Suprapubic skin (tissue), 4 donors: ENCODE measurements around the gene DYNC2LI1. TPM values are rescaled to one million over a fixed set of nuclear protein-coding genes. Genes with fewer than 3 reads are reported as not detected.

Source experiments
- DNase-seq, 2 donors: peaks; one replicate each; pipeline ENCODE4 v3.0.0-alpha.2; 2019; ENCODE audit warnings: low spot score in 2 of 2
- H3K27ac ChIP-seq: fragments of 200-600 bp; sonication (generic); one replicate; pipeline ENCODE4 v1.5.1; 2019
- H3K27me3 ChIP-seq: fragments of 200-600 bp; sonication (generic); one replicate; pipeline ENCODE4 v1.5.1; 2019
- H3K36me3 ChIP-seq: fragments of 200-600 bp; sonication (generic); one replicate; pipeline ENCODE4 v1.5.1; 2019
- H3K4me1 ChIP-seq: fragments of 200-600 bp; sonication (generic); one replicate; pipeline ENCODE4 v1.5.1; 2019
- H3K4me3 ChIP-seq: fragments of 200-600 bp; sonication (generic); one replicate; pipeline ENCODE4 v1.5.1; 2019; ENCODE audit warnings: mild to moderate bottlenecking
- H3K9me3 ChIP-seq: fragments of 200-600 bp; sonication (generic); one replicate; pipeline ENCODE4 v1.5.1; 2019
- CTCF ChIP-seq, 2 donors: fragments of 200-600 bp in 1 of 2; fragments of 450-650 bp in 1 of 2; sonication (generic) in 1 of 2; IDR thresholded peaks; one replicate each; pipeline ENCODE4 v1.5.1; 2016 to 2019; ENCODE audit warnings: antibody characterized with exemption in 2 of 2, mild to moderate bottlenecking in 1 of 2, moderate library complexity in 1 of 2
- EP300 ChIP-seq: sonication (generic); formaldehyde crosslinking; IDR thresholded peaks from one replicate; pipeline ENCODE4 v1.6.1; 2017; ENCODE audit warnings: antibody characterized with exemption
- POLR2A ChIP-seq, 2 donors: fragments of 450-650 bp; IDR thresholded peaks; one replicate each; pipeline ENCODE4 v1.6.1; 2017; ENCODE audit warnings: antibody characterized with exemption in 2 of 2, mild to moderate bottlenecking in 2 of 2, moderate library complexity in 2 of 2
- POLR2AphosphoS5 ChIP-seq, 3 donors: sonication (generic); formaldehyde crosslinking; IDR thresholded peaks; one replicate each; pipeline ENCODE4 v1.6.1; 2017; ENCODE audit warnings: antibody characterized with exemption in 3 of 3
- WGBS: methylation state at CpG from one replicate; pipeline ENCODE4 v1.1.5; 2018; 5-methylcytosine and 5-hydroxymethylcytosine counted together
- total RNA-seq, 4 donors: library from RNA; depleted of rRNA; stranded (reverse); fragments of >200 nt; gene quantifications; one replicate each; pipeline ENCODE4 v1.1.0, GENCODE V29; 2016

The DYNC2LI1 gene
- total RNA-seq, 4 donors from 2014 or later: 9.8 to 48.9 (median 21.2) TPM

DNA sequence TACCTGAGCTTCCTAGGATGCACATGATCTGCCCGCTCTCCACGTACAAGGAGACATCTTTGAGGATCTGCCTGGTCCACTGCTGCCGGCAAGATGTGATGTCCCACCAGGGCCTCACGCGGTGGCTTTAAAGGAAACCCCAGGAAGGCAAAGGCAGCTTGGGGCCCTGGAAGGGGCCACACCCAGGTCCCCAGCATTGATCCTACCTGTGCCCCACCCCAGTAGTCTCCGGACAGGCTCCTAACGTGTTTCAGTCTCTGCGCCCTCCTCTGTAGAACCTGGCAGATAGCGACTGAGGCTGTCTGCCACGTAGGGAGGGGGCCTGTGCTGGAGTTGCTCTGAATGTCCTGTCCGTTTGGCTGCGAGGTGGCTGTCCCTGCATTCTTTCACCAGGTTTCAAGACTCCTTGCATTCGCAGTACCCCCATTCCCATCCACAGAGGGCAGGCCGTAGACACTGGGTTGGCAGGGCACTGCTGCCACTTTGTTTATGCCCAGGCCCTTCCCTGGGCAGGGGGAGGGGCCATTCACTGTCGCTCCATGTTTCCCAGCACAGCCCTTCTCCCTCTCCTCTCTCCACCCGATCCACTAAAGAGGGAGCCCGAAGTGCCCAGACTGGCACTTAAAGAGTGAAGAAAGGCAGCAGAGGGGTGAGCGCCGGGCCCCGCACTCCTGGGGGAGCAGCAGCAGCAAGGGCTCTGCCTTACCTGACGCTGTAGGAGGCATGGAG is 64.2 kb downstream of the DYNC2LI1 start:
- no peak overlapping the region for H3K4me3 ChIP-seq
- H3K27me3 ChIP-seq: no peaks in the 10 kb centered on the region
- H3K9me3 ChIP-seq: no peaks in the 10 kb centered on the region
- WGBS: 93% methylated on average over 15 of the region's 21 CpGs
- no peaks in the 10 kb centered on the region for H3K4me1 ChIP-seq
- H3K27ac ChIP-seq: no peak overlapping the region
- H3K36me3 ChIP-seq: no peaks in the 10 kb centered on the region
- no peak for DNase-seq
- TF ChIP-seq EP300 (no peak), POLR2AphosphoS5 (IDR thresholded peaks at IDR 0.05) (no peak), POLR2A (IDR thresholded peaks at IDR 0.05) (no peak), CTCF (IDR thresholded peaks at IDR 0.05) (no peak)

DNA sequence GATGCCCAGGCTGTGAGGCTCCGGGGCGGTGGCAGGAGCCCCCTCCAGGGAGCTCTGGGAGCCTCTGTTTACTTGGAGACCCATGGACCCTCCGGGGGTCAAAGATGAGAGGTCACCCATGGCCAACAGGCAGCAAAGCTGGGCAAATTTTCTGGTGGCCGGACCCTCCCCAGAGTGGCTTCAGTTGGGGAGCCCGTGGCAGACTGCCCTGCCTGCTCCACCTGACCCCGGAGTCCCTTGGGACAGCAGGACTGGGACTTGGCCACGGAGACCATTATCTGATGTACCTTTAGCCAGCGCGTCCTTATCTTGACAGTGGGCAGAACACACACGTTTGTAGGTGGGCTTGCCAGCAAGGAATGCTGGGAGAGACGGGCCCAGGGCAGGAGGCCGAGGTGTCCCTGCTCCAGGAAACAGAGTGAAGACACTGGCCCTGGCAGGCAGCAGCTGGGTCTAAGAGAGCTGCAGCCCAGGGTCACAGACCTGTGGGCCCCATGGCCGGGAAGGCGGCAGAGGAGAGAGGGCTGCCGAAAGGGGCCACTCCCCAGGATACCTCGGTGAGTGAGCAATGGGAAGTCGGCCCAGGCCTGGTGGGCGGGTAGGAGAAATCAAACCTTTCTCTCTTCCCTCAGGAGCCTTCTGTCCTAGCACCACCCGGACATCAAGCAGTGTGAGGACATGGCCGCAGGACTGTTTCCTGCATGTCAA is 64.9 kb downstream of the DYNC2LI1 start, which contains the start of the genes ABCG5 and ABCG8:
TSS of gene ABCG5 (minus strand) at position 280 of the 708 bp plus-strand sequence. CDS start at position 120, 160 bp downstream.
TSS of gene ABCG8 (plus strand) at position 412 of the 708 bp plus-strand sequence. CDS start at position 495, 83 bp downstream.
- Histone ChIP-seq H3K4me1 (no peaks in the 10 kb centered on the region), H3K36me3 (no peaks in the 10 kb centered on the region), H3K9me3 (no peaks in the 10 kb centered on the region), H3K27me3 (no peaks in the 10 kb centered on the region), H3K4me3 (no peak within 1 kb of the TSS), H3K27ac (no peak within 1 kb of the TSS)
- 87% methylated on average over 11 of the region's 20 CpGs for whole genome bisulfite sequencing
- DNase-seq: no peak
- TF ChIP-seq POLR2AphosphoS5 (IDR thresholded peaks at IDR 0.05) (no peak), CTCF (IDR thresholded peaks at IDR 0.05) (no peak), POLR2A (IDR thresholded peaks at IDR 0.05) (no peak), EP300 (no peak)

- no peak for TF ChIP-seq POLR2A (IDR thresholded peaks at IDR 0.05)
- TF ChIP-seq POLR2AphosphoS5 (IDR thresholded peaks at IDR 0.05): no peak
- no peak for TF ChIP-seq CTCF (IDR thresholded peaks at IDR 0.05)
- TF ChIP-seq EP300: no peak
- Histone ChIP-seq H3K4me3 (no peak overlapping the region), H3K27ac (no peak overlapping the region), H3K36me3 (no peaks in the 10 kb centered on the region), H3K9me3 (no peaks in the 10 kb centered on the region), H3K27me3 (no peaks in the 10 kb centered on the region), H3K4me1 (no peaks in the 10 kb centered on the region)
- WGBS: 85% methylated on average over 14 of the region's 14 CpGs
- no peak for DNase-seq
Measured at GRCh38 chr2:43839776-43840564, 66.1 kb downstream of the DYNC2LI1 start.

- H3K36me3 ChIP-seq: no peaks in the 10 kb centered on the region
- 20% methylated on average over 5 of the region's 5 CpGs for WGBS
- H3K9me3 ChIP-seq: no peaks in the 10 kb centered on the region
- no peak overlapping the region for H3K27ac ChIP-seq
- no peaks in the 10 kb centered on the region for H3K4me1 ChIP-seq
- H3K27me3 ChIP-seq: no peaks in the 10 kb centered on the region
- H3K4me3 ChIP-seq: no peak overlapping the region
- TF ChIP-seq CTCF (IDR thresholded peaks at IDR 0.05): no peak
- no peak for TF ChIP-seq POLR2AphosphoS5 (IDR thresholded peaks at IDR 0.05)
- no peak for TF ChIP-seq POLR2A (IDR thresholded peaks at IDR 0.05)
- no peak for TF ChIP-seq EP300
- no peak for DNase-seq
Measured at GRCh38 chr2:43840965-43841364, 67.1 kb downstream of the DYNC2LI1 start.
